Activated CD4-positive, alpha-beta T cell treated with anti-CD3 and anti-CD28 coated beads, Interleukin-2, amount 50 U/mL, for 1 hour (primary cell): ENCODE results near the gene SMS.
"Not testable (repeated sequence)": the region's sequence is repeated elsewhere in the genome, so short reads cannot be mapped to it uniquely, and the experiment has no call there.

Experiments used
- DNase-seq: peaks from one replicate; pipeline ENCODE4 v3.0.0-alpha.2; 2020

SMS gene

DNA sequence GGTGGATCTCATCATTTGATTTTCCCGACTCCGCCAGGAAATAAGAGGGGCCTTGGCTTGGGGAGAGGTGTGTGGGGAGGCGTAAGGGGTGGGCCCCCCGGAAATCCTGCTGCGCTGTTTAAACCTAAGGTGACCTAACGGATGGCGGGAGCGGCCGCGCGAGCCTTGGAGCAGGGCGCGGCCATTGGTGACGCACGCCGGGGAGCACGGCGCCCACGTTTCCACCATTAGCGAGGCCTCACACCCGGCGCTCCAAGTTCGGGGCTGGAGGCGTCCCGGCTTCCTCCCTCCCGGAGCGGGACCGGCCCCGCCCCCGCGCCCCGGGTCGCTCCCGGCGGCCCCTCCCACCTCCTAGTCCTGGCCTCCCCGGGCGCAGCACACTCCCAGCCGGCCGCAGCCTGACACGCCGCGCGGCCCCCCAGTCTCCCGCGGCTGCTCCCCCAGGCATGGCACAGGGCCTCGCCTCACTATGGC is at the start of gene SMS:
SMS (plus strand) TSS at position 354 of the 474 bp plus-strand sequence; CDS start at position 470, 116 bp downstream.
- DNase-seq: peak; percentile 31

DNA sequence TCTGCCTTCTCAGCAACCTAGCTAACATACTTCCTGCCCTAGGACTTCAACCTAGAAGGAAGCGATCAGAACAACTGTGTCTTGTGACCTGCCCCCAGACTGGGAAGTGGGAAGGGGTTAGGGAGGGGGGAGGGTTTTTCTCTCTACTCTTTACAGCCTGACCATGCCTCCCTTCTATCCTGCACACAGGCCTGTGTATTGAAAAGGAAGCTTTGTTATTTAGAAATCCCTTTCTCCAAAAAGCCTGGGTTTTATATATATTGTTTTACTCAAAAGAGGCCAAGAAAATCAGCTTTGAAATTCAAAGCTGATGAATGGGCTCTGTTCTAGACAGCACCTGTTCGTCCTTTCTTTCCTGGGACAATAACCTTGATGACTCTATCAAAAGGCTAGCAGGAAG is 35.2 kb upstream of the SMS start:
- no peak for DNase-seq

DNA sequence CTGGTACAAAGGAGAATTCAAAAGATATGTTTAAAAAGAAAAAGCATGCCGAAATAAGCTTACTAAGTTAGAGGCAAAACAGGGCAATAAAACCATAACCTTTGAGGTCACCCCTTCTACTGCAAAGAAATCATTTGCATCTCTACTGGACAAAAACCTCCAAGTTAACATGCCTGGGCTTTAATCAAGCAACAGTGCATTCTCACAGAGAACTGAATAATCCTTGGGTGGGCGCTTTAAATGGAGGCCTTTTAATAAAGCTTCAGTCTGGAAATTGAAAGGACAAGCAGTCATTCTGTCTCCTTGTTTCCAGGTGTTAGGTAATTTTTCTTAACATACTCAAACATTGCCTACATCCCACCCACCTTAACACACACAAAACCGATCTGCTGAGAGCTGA is 34.6 kb upstream of the SMS start:
- DNase-seq: no peak

GRCh38 chrX:21907260-21907659 is 33.2 kb upstream of the SMS start:
- no peak for DNase-seq

- DNase-seq: no peak
Observed at GRCh38 chrX:21911481-21911880, 29.0 kb upstream of the SMS start.

GRCh38 chrX:21912220-21912619 is 28.3 kb upstream of the SMS start:
- DNase-seq: no peak

GRCh38 chrX:21912989-21913388 is 27.5 kb upstream of the SMS start:
- no peak for DNase-seq

DNA sequence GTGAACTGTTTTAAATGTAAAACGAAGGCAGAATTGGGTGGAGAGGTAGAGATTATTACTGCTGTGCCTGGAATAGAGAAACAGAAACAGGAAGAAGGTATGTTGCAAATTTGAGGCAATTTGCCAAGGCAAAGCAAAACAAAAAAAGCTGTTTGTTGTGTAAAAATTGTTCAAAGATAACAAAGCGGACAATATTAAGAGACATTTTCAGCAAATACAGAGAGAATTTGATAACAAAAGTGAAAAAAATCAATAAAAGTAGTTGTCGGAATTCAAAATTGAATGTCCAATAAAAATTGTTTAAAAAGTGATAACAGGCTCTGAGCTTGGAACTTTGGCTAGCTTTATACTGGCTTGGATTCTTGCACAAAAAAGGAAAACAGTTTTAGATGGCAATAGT is 14.4 kb upstream of the SMS start:
- DNase-seq: no peak

GRCh38 chrX:21926527-21927278 is 13.8 kb upstream of the SMS start:
- DNase-seq: no peak

DNA sequence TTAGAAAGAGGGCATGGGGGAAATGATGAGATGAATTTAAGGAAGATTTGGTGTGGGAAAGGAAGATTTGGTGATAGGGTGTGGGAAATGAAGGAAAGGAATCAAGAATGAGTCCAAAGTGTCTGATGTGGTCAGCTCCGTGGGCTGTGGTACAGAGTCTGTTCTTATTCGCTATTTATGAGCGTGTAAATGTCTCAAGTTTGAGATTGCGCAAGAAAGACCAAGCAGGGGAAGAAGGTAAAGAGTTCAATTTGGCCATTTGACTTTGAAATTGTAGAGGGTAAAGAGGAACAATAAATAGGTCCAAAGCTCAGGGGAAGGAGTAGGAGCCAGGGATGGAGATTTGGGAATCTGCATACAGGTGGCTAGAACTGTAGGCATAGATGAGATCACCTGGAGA is 11.3 kb upstream of the SMS start:
- DNase-seq: no peak

DNA sequence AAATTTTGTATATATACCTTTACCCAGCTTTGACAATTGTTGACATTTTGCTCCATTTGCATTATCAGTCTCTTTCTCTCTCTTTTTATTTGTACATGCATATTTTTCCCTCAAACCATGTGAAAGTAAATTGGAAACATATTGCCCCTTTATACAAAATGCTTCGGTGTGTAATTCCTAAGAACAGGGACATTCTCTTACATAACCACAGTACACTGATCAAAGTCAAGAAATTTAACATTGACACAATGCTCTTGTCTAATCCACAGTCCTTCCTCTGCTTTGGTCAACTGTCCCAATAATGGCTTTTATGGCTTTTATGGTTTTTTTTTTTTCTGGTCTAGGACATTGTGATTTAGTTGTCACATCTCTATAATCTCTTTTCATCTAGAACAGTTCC is 9.5 kb upstream of the SMS start:
- DNase-seq: no peak

GRCh38 chrX:21932292-21933002 is 8.1 kb upstream of the SMS start:
- DNase-seq: no peak

DNA sequence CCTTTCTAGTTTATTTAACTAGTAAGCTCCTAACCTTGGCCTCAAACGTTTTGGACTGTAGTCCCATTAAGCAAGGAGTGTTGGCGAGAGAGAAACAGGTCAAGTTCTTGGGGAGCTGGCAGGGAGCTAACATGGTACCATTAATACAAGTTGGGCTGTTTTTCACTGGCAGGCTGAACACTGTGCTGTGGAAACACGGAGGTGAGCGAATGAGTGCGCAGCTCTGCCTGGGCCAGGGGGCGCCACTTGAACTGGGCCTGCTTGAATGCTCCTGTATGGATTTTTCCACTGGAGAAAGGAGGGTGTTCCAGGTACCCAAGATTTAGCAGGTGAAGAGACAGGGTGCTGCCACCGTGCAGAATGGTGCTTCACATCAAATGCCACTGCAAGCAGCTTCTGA is 7.4 kb upstream of the SMS start:
- no peak for DNase-seq

DNA sequence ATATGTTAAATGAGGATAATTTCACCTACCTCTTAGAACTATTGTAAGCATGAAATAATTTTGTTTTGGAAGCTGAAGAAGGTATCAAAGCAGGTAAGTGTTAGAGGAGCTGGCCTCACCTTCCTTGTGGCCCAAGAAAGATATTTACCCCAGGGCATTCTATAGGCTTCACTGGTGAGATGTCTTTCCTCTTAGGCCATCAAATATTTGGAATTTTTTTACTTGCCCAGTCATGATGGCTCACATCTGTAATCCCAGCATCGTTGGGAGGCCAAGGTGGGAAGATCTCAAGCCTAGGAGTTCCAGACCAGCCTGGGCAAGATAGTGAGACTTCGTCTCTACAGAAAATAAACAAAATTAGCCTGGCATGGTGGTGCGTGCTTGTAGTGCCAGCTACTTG is 6.1 kb upstream of the SMS start:
- DNase-seq: no peak

DNA sequence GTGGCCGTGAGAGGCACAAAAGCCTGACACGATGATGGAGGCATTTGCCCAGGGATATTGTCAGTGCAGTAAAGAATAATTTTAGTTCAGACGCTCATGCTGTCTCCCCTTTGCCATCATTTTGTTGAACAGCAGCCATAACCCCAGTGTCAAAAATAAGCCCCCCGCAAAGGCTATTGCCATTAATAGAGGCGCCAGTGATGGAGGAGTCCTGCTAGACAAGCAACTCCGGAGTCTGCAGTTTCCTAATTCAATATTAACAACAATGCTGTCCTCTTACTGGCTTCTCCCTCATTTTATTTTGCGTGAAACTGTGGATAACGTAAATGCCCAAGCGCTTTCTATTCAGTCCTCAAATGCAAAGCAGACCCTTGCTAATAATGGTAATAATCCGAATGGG is 603 bp upstream of the SMS start:
- DNase-seq: no peak

DNA sequence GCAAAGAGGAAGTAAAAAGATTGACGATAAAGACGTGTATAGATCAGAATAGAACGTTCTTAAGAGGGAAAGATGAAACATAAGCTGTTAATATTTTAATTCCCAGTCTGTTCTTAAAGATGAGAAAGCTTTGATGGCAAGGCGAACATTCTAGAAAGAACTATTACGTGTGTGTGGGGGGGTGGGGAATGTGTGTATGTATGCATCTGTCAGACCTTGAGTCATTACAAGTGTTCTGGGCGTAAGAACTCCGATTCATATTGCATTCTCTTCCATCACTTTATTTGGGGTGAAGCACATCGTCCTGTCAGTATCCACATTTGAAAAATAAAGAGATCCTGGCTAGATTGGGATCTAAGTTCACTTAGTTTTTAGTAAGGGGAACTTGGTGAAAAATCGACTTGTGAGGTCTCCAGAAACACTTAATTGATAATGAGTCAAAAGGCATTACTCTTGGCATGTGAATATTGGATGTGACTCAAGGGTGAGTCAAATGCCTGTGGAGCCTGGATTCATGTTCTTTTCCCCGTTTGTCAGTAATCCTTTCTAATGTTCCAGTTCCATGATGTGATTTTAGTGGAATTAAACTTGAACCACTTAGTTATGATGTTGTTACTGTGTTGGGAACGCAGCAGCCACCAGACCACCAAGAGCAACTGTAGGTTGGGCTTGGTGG is 3.1 kb downstream of the SMS start:
- no peak for DNase-seq

DNA sequence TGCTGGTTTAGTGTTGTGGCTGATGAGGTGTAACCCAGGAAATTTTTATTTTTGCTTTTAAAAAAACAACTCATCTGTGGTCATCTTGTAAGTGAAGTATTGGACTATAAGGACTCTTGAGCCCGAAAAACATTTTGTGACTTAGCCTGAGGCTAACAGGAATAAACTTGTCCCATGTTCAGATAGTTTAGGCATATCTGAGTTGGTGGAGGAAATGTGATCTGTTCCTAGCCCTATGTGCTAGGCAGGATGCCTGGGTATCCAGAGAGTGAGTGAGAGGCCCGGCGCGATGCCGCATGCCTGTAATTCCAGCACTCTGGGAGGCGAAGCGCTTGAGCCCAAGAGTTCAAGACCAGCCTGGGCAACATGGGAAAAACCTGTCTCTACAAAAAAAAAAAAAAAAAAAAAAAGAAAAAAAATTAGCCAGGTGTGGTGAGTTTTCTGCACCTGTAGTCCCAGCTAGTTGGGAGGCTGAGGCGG is 3.7 kb downstream of the SMS start:
- DNase-seq: no peak

DNA sequence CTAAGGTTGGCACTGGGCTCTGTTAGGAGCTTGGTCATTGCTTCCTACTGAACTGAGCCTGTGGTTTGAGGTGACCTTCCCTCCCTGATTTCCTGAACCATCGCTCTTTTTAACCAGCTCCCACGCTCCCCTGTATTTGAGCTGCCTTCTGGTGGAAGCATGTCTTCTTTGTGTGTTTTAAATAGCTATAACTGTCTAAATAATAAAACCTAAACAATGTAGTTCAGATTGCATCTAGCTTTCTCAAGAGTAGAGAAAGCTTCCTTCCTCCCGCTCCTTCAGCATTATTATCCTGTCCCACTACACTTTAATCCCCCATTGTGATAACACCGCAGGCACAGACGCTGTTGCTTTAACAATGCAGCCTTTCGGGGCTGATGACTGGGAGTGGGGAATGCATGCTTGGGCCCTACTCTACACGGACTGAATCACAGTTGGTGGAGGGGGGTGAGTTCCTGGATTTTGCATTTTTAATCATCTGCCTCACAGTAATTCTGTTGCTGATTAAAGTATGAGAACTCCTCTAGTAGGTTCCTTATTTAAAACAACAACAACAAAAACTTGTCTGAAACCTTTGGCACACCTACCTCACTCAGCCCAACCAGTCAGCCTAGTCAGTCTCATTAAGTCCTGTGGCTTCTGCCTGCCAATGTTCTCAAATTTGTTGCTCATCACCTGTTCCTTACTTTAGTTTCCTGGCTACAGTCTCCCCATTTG is 6.6 kb downstream of the SMS start:
- DNase-seq: no peak

- no peak for DNase-seq
Observed at GRCh38 chrX:21947671-21948070, 7.2 kb downstream of the SMS start.

DNA sequence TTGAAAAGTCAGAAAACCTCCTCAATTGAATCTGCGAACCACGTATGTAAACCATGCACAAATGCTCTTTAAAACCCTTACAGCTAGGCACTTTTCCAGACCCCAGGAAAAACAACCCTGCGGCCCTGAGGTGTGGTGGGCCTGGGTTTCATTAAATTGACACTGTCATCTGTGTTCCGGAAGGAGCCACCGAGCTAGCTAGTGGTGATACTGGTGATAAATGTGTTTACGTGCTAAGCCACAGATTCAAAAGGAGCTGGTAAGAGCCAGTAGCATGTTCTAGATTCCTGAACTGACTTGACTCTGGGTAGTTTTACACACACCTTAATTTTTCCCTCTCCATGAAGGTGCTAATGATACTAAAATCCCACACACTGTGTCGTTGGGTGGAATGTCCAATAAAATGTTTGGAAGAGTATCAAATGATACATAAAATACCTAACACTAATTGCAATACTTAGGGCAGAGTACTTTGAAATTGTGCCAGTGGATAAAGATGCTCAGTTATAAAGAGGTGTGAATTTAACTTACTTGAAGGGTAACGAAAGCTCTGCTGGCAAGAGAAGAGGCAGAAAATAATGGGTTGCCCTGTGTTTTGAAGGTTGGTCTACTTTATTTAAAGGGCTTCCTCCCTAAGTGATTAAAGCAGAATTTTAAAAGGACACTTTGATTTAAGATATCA is 8.5 kb downstream of the SMS start:
- no peak for DNase-seq

DNA sequence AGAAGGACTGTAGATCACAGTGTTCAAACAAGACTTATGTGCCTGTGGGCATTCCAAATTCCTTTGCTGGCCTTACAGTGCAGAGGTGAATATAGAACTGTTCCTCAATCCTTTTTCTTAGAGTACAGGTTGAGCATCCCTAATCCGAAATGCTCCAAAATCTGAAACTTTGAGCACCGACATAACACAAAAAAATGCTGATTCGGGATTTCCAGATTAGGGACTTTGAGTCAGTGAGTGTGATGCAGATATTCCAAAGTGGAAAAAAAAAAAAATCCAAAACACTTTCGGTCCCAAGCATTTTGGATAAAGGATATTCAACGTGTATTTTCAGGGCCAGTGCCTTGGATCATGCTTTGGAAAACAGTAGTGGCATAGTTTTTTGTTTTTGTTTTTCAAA is 9.2 kb downstream of the SMS start:
- no peak for DNase-seq

GRCh38 chrX:21950557-21950956 is 10.0 kb downstream of the SMS start:
- DNase-seq: not testable (repeated sequence)

DNA sequence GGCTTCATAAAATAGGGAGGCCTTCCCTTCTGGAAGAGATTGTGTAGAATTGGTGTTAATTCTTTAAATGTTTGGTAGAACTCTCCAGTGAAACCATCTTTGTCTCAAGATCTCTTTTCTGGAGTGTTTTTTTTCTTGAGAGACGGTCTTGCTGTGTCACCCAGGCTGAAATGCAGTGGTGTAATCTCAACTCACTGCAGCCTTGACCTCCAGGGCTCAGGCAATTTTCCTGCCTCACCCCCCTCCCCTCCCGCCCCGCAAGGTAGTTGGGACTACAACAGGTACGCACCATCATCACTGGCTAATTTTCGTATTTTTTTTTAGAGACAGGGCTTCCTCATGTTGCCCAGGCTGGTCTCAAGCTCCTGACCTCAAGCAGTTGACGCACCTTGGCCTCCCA is 12.1 kb downstream of the SMS start:
- DNase-seq: no peak
